ENCODE results near the gene SCML2.

- TF ChIP-seq CTCF (IDR thresholded peaks at IDR 0.05) (no peak), POLR2A (IDR thresholded peaks at IDR 0.05) (no peak)
These were observed 133.7 kb downstream of the SCML2 start, which contains the start of gene BEND2 for GRCh38 chrX:18220786-18221185.
